Stimulated activated naive CD8-positive, alpha-beta T cell treated with anti-CD3 and anti-CD28 coated beads, Interleukin-15, Interleukin-2, amounts not matched to agents 100 ng/mL and 50 ng/mL, for 24 hours (primary cell): Measurements from ENCODE around the gene EXOG.

Source experiments
- H3K27ac Mint-ChIP-seq: one replicate; pipeline ENCODE4 v1.8.0; 2021; ENCODE audit warnings: mild to moderate bottlenecking, mixed read lengths
- H3K27me3 Mint-ChIP-seq: one replicate; pipeline ENCODE4 v1.8.0; 2021; ENCODE audit warnings: mixed read lengths
- H3K36me3 Mint-ChIP-seq: one replicate; pipeline ENCODE4 v1.8.0; 2021; ENCODE audit warnings: low read depth, mixed read lengths
- H3K4me1 Mint-ChIP-seq: one replicate; pipeline ENCODE4 v1.8.0; 2021; ENCODE audit warnings: low read depth, mixed read lengths
- H3K4me3 Mint-ChIP-seq: one replicate; pipeline ENCODE4 v1.8.0; 2021; ENCODE audit warnings: mild to moderate bottlenecking, mixed read lengths
- H3K9me3 Mint-ChIP-seq: one replicate; pipeline ENCODE4 v1.8.0; 2021; ENCODE audit warnings: mixed read lengths

Gene EXOG

DNA sequence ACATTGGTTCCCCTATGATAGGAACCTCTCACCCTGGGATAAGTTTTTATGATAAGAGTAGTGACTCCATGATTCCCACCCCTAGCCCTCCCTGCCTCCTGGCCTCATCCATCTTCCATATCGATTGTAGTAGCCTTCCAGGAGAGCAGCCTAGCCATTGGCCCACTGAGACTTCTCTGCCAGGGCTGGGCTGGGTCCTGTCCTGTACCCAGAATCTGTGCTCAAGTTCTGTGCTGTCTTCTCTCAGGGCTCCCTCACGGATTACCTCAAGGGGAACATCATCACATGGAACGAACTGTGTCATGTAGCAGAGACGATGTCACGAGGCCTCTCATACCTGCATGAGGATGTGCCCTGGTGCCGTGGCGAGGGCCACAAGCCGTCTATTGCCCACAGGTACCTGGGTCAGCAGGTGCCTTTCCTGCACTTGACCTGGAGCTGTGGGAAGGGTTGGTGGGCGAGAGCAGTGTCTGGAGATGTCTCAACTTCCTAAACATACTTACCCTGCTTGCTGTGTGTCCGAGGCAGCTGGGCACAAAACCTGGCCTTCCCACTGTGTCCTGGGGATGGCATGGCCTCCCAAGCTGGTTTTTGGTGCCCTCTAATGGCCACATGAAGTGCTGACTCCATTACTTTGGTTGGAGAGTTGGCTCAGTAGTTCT is 16.6 kb upstream of the EXOG start:
- Mint-ChIP-seq H3K4me1 (no peaks in the 10 kb centered on the region), H3K9me3 (no peaks in the 10 kb centered on the region), H3K27me3 (no peaks in the 10 kb centered on the region), H3K36me3 (no peaks in the 10 kb centered on the region), H3K4me3 (no peak overlapping the region), H3K27ac (no peak overlapping the region)

DNA sequence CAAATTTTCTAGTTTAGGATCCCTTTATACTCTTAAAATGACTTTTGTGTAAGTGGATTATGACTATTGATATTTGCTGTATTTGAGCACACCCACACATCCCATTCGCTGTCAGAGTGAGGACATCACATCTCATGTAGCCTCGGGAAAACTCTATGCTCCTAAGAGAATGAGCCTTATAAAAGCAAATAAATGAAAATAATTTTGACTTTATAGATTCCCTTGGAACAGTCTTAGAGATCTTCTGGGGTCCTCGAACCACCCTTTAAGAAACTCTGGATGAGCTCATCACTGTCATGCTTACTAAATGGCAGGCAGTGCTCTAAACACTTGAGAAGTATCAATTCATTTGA is 16.1 kb upstream of the EXOG start:
- H3K9me3 Mint-ChIP-seq: no peaks in the 10 kb centered on the region
- no peaks in the 10 kb centered on the region for H3K4me1 Mint-ChIP-seq
- H3K27me3 Mint-ChIP-seq: no peaks in the 10 kb centered on the region
- no peak overlapping the region for H3K4me3 Mint-ChIP-seq
- no peak overlapping the region for H3K27ac Mint-ChIP-seq
- no peaks in the 10 kb centered on the region for H3K36me3 Mint-ChIP-seq

DNA sequence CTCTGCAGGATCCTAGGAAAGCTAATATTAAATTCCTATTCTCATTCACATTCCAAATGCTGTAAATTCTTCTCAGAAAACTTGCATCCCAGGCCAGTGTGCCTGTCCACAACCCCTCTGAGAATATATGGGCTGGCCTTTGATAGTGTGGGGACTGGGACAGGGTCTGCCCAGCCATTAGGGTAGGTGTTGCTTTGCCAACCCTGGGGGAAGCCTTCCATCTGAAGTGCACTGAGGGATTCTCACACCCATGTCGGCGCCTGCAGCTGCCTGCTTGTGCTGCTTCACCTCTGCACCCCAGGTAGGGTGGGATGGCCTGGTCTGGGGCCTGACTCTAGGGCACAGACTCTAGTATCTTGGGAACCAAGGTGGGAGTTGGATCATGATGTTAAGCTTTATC is 15.2 kb upstream of the EXOG start:
- Mint-ChIP-seq H3K4me3 (no peak overlapping the region), H3K9me3 (no peaks in the 10 kb centered on the region), H3K27ac (no peak overlapping the region)

DNA sequence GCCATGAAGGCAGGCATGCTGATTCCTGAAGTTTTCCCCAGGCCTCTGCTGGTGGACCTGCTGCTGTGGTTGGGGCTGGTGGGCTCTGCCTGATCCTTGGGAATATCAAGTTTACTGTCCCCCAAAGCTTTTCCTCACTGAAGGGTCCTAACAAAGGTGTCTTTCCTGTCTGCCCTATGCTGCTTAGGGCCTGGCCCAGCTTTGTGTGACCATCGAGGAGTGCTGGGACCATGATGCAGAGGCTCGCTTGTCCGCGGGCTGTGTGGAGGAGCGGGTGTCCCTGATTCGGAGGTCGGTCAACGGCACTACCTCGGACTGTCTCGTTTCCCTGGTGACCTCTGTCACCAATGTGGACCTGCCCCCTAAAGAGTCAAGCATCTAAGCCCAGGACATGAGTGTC is 13.2 kb upstream of the EXOG start:
- Mint-ChIP-seq H3K9me3 (no peaks in the 10 kb centered on the region), H3K4me1 (no peaks in the 10 kb centered on the region), H3K36me3 (no peaks in the 10 kb centered on the region), H3K4me3 (no peak overlapping the region), H3K27me3 (no peaks in the 10 kb centered on the region), H3K27ac (no peak overlapping the region)

More for the DNA sequence above, 15.2 kb upstream of the EXOG start:
- no peaks in the 10 kb centered on the region for H3K36me3 Mint-ChIP-seq
- H3K27me3 Mint-ChIP-seq: no peaks in the 10 kb centered on the region
- H3K4me1 Mint-ChIP-seq: no peaks in the 10 kb centered on the region

DNA sequence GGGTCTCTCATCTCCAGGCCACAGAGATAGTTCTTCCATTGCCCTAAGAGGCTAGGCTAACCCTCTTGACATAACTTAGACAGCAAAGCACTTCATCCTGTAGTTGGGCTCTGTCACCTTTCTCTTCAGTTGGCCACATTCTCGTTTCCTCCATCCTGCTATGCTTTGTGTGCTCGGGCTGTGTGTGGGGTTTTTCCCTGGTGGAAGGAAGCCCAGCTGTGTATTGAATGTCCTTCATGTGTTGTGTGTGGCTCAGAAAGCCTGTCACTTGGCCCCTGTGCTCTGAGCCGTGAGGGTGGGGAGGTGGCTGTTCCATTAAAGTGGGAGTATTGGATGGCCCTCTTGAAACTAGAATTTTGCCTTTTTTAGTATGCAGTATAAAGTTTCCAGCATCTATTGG is 8.8 kb upstream of the EXOG start:
- Mint-ChIP-seq H3K9me3 (no peaks in the 10 kb centered on the region), H3K27me3 (no peaks in the 10 kb centered on the region), H3K27ac (no peak overlapping the region), H3K36me3 (peaks cover 4% of the 10 kb centered on the region), H3K4me3 (no peak overlapping the region), H3K4me1 (no peaks in the 10 kb centered on the region)

DNA sequence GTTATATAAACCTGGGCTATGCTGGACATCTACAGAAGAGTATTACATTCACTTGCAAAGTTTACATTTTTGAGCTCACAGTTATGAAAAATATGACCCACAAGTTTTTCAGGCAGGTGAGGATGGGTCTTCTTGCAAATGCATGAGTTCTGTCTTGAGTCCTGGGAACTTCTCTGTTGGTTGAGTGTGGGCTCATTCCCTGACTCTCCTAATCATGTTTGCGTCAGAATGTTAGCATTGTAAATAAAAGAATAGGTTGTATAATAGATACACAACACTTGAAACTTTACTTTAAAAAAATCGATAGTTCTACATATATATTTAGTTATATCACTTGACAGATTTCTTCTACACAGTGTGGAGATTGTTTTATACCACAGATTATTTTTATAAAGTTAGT is 7.2 kb upstream of the EXOG start:
- no peaks in the 10 kb centered on the region for H3K4me1 Mint-ChIP-seq
- H3K27ac Mint-ChIP-seq: no peak overlapping the region
- H3K9me3 Mint-ChIP-seq: no peaks in the 10 kb centered on the region
- no peak overlapping the region for H3K4me3 Mint-ChIP-seq
- no peaks in the 10 kb centered on the region for H3K27me3 Mint-ChIP-seq
- peaks cover 4% of the 10 kb centered on the region for H3K36me3 Mint-ChIP-seq

DNA sequence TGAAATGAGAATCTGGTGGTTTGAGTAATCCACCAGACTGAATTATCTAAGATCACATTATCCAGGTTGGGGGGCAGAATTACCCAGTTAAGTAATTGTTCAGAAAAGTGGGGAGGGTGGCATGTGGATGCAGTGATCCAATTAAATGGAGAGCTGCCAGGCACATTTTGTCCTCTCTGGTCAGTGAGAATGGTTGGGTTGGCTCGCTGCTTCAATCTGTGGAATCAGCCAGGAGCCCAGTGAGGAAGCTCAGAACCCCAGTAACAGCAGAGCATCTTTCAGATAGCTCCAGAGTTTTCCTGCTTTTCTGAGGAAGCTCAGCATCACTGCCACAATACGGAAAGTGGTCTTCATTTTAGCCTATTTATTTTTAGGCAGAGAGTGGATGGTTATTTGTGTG is 6.4 kb upstream of the EXOG start:
- Mint-ChIP-seq H3K36me3 (peaks cover 4% of the 10 kb centered on the region), H3K9me3 (no peaks in the 10 kb centered on the region), H3K4me1 (no peaks in the 10 kb centered on the region), H3K27me3 (no peaks in the 10 kb centered on the region), H3K4me3 (no peak overlapping the region), H3K27ac (no peak overlapping the region)

DNA sequence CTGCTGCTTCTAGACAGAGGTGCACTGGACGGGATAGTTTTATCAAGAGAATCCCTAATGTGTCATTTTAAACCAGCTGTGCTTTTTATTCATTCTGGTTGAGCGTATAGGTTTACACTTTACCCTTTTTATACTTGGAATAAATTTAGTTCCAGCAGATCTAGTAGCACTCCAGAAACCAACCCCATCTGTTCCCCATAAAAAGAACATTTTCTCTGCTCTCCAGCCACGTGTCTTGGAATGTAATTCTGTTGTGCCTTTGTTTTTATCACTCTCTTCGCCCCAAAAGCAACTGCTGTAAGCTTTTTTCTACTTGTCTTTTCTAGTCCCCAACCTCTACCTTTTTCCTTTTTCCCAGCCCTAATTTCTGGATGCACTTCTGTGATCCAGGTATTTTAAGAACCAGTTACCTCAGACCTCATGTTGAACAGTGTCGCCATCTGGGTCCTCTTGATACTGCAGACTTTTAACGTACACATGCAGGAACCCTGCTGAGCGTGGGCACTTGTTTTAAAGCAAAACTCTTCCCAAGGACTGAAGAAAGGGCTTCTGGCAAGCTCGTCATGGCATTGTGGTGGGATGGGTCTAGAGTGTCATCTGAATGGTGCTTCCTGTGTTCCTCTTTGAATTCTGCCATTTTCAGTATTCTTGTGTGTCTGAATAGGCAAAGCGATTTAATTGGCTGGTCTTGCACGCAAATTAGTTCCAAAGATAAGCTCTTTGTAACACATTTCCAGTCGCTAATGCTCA is 5.7 kb upstream of the EXOG start:
- Mint-ChIP-seq H3K36me3 (peaks cover 4% of the 10 kb centered on the region), H3K4me3 (no peak overlapping the region), H3K9me3 (no peaks in the 10 kb centered on the region), H3K4me1 (no peaks in the 10 kb centered on the region), H3K27me3 (no peaks in the 10 kb centered on the region), H3K27ac (no peak overlapping the region)

DNA sequence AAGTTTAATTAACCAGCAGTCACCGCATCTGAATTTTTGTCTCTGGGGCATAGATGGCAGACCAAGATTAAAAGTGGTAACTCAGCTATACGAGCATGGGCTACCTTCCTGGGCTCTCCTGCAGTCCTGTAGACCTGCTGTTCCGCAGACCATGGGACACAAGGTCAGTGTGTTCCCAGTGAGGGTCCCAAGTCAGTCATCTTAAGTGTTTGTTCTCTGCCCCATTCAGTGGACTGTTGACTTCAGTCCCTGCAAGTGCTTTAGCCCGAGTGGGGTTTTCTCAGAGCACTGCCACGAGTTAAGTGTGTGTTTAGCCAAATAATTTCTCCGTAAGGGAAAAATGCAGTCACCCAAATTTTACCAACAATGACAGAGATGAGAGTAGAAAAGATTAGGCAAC is 4.9 kb upstream of the EXOG start:
- no peaks in the 10 kb centered on the region for H3K27me3 Mint-ChIP-seq
- H3K36me3 Mint-ChIP-seq: peaks cover 4% of the 10 kb centered on the region
- no peaks in the 10 kb centered on the region for H3K9me3 Mint-ChIP-seq
- H3K27ac Mint-ChIP-seq: no peak overlapping the region
- H3K4me1 Mint-ChIP-seq: peaks cover 5% of the 10 kb centered on the region
- no peak overlapping the region for H3K4me3 Mint-ChIP-seq

DNA sequence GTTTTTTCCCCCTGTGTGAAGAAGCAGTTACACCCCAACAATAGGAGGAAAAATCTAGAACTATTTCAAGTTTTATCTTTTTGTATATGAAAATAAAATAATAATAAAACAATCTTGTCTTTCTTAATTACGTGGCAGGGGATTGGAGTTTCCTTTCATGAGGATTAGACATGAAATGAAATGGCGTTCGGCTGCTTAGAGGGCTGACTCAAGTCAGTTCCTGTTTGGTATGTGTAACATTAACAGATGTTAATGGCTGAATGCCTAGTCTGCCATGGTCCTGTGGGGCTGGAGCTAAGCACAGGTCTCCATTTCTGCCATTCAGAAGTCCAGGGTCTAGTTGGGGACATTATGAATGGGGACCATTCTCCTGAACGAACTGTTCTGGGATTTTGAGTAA is 3.1 kb upstream of the EXOG start:
- H3K4me3 Mint-ChIP-seq: no peak overlapping the region
- peaks cover 13% of the 10 kb centered on the region for H3K4me1 Mint-ChIP-seq
- H3K36me3 Mint-ChIP-seq: peaks cover 4% of the 10 kb centered on the region
- H3K9me3 Mint-ChIP-seq: no peaks in the 10 kb centered on the region
- no peaks in the 10 kb centered on the region for H3K27me3 Mint-ChIP-seq
- H3K27ac Mint-ChIP-seq: no peak overlapping the region

DNA sequence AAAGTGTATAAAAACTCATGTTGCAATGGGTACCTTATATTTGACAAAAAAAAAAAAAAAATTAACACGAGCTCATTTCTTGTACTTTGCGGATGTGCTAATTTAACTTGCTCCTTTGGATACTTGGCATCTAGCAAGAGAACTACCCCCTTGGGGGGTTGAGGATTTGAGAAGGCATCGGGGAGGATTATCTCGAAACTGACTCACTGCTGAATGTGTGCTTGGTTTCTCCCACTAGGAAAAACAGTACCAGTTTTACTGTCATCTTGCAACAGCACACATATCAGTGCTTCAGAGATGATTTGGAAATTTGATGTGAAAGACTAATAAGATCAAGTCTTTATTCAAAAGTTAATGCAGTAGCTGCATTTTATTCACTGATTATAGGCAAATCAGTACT is 891 bp downstream of the EXOG start:
- peak overlapping the region; percentile 93 for H3K27ac Mint-ChIP-seq
- no peaks in the 10 kb centered on the region for H3K9me3 Mint-ChIP-seq
- H3K4me1 Mint-ChIP-seq: peaks cover 13% of the 10 kb centered on the region
- no peaks in the 10 kb centered on the region for H3K27me3 Mint-ChIP-seq
- peak overlapping the region; percentile 97 for H3K4me3 Mint-ChIP-seq
- H3K36me3 Mint-ChIP-seq: peaks cover 29% of the 10 kb centered on the region

DNA sequence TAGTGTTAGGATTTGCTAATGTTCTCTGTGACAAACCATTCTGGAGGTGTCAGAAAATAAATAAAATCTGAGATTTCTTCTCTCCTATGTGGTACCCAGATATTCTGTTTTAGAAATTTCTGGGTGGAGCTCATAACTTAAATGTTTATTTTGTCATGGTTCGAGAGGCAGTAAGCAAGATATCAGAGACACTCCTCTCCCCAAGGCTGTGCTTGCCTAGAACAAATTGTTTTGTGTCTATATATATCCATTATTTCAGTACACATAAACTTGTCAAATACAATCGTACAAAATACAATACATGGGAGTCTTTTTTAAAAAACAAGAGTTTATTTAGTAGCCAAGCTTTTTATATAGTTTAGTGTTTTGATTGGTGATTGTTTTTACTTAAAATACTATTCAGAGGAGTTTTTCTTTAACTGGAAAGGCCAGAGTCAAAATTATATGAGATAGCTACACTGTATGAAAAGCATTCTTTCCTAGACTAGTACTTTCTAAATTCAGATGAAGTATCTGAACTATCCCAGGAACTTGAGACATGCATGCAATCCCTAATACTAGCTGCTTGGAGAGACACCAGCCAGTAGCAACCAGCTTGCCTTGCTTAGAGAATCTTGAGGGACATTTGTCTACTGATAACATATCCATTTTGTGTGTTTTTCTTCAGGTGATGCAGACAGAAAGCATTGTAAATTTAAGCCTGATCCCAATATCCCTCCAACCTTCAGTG is 4.7 kb downstream of the EXOG start:
- H3K4me3 Mint-ChIP-seq: no peak overlapping the region
- H3K36me3 Mint-ChIP-seq: peaks cover 47% of the 10 kb centered on the region
- H3K27ac Mint-ChIP-seq: no peak overlapping the region
- peaks cover 11% of the 10 kb centered on the region for H3K4me1 Mint-ChIP-seq
- H3K27me3 Mint-ChIP-seq: no peaks in the 10 kb centered on the region
- no peaks in the 10 kb centered on the region for H3K9me3 Mint-ChIP-seq

DNA sequence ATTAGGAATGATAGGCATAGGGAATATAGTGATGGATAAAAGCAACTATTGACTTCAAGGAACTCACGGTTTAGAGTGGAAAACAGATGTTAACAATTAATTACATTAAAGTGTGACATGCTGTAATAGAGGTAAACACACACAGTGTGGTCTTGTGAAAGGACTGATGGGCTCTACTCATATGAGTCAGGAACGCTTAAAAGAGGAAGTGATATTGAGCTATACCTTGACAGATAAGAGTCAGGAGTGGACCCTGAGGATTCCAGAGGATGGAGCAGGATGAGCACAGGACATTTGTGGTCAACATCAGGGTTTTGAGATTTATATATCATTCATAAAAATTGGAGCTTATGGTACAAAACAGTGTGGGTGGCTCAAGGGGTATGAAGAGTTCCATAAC is 11.0 kb downstream of the EXOG start:
- H3K9me3 Mint-ChIP-seq: no peaks in the 10 kb centered on the region
- no peak overlapping the region for H3K4me3 Mint-ChIP-seq
- peaks cover 56% of the 10 kb centered on the region for H3K36me3 Mint-ChIP-seq
- H3K4me1 Mint-ChIP-seq: no peaks in the 10 kb centered on the region
- no peaks in the 10 kb centered on the region for H3K27me3 Mint-ChIP-seq
- no peak overlapping the region for H3K27ac Mint-ChIP-seq

DNA sequence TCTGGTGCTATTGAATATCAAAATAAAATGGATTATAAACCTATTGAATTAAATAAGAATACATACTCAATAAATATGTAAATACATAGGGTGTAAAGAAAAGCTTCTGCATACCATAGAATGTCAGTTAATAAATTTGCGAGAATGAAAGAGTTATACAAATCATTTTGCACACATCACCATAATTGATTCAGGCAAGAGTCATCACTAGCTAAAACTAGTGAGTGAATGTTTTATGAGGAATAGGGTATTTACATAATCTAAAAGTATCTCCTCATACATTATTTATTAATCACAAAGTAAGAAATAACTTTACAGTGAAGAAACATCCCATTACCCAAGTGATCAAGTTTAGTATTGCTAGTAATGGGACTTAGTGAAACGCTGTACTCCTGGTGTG is 13.6 kb downstream of the EXOG start:
- H3K4me1 Mint-ChIP-seq: no peaks in the 10 kb centered on the region
- no peak overlapping the region for H3K27ac Mint-ChIP-seq
- no peak overlapping the region for H3K4me3 Mint-ChIP-seq
- peaks cover 49% of the 10 kb centered on the region for H3K36me3 Mint-ChIP-seq
- no peaks in the 10 kb centered on the region for H3K9me3 Mint-ChIP-seq
- H3K27me3 Mint-ChIP-seq: no peaks in the 10 kb centered on the region

DNA sequence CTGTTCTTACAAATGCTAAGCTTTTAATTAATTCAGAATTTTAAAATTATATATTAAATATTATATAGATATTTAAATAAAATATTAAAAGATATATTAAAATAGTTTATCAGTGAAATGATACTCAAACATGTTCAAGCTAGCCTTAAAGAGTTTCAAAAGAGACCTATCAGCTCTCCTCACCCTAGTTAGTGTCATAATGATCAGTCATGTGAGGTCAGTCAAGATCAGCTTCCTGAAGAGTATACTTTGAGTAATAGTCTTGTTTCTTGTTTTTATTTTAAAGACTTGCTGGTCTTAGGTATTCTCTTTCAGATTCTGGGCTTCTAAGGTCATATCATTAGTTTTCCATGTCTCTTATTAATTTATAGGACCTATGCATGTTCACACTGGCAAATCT is 14.5 kb downstream of the EXOG start:
- Mint-ChIP-seq H3K36me3 (peaks cover 49% of the 10 kb centered on the region), H3K4me3 (no peak overlapping the region), H3K27ac (no peak overlapping the region), H3K9me3 (no peaks in the 10 kb centered on the region), H3K27me3 (no peaks in the 10 kb centered on the region), H3K4me1 (no peaks in the 10 kb centered on the region)
